ENCODE data around the gene FAF2.

- TF ChIP-seq CTCF (IDR thresholded peaks at IDR 0.05; ENCODE audit: borderline replicate concordance, extremely low read depth, low read length, poor library complexity, severe bottlenecking) (no peak), EZH2 (IDR thresholded peaks at IDR 0.05; ENCODE audit: borderline replicate concordance, low read depth, low read length, severe bottlenecking) (no peak)
These were observed 73.6 kb downstream of the FAF2 start for GRCh38 chr5:176521699-176522263.
